ENCODE results near the gene KLF11.

GRCh38 chr2:10043256-10043905, at the start of gene KLF11:
- TF ChIP-seq CTCF (IDR thresholded peaks at IDR 0.05; ENCODE audit: low read length), result no peak
- TF ChIP-seq EZH2 (optimal IDR thresholded peaks at IDR 0.05; ENCODE audit: low read depth, low read length), result no peak
- no peak for TF ChIP-seq EZH2phosphoT487 (IDR thresholded peaks at IDR 0.05; ENCODE audit: low read length)

Measured in MM.1S (cell line).